HG03108 (cell line): ENCODE measurements around the gene LUZP2.

ENCODE experiments used
- ATAC-seq: cut with Tn5 transposase; IDR thresholded peaks from one replicate; pipeline ENCODE4 v1.9.1; 2021; ENCODE audit warnings: moderate library complexity; ENCODE audit not compliant: unreplicated experiment

The LUZP2 gene

GRCh38 chr11:24560324-24560723, 63.5 kb downstream of the LUZP2 start:
- ATAC-seq = no peak

GRCh38 chr11:24567380-24567779, 70.5 kb downstream of the LUZP2 start:
- no peak for ATAC-seq

GRCh38 chr11:24572376-24572775, 75.5 kb downstream of the LUZP2 start:
- no peak for ATAC-seq

- no peak for ATAC-seq
Observed at GRCh38 chr11:24574461-24574860, 77.6 kb downstream of the LUZP2 start.

GRCh38 chr11:24575392-24575791, 78.5 kb downstream of the LUZP2 start:
- ATAC-seq = no peak

- no peak for ATAC-seq
Observed at GRCh38 chr11:24585192-24585591, 88.3 kb downstream of the LUZP2 start.

- ATAC-seq = no peak
Observed at GRCh38 chr11:24587635-24588034, 90.8 kb downstream of the LUZP2 start.

GRCh38 chr11:24588081-24588480, 91.2 kb downstream of the LUZP2 start:
- ATAC-seq = no peak

- no peak for ATAC-seq
Observed at GRCh38 chr11:24589064-24589463, 92.2 kb downstream of the LUZP2 start.

- ATAC-seq = no peak
Observed at GRCh38 chr11:24591283-24591682, 94.4 kb downstream of the LUZP2 start.

GRCh38 chr11:24592360-24592759, 95.5 kb downstream of the LUZP2 start:
- no peak for ATAC-seq

- ATAC-seq = no peak
Observed at GRCh38 chr11:24593332-24593731, 96.5 kb downstream of the LUZP2 start.

- ATAC-seq = no peak
Observed at GRCh38 chr11:24594401-24594800, 97.5 kb downstream of the LUZP2 start.

GRCh38 chr11:24598641-24599040, 101.8 kb downstream of the LUZP2 start:
- no peak for ATAC-seq

GRCh38 chr11:24609192-24610119, 112.6 kb downstream of the LUZP2 start:
- ATAC-seq = no peak

GRCh38 chr11:24615451-24616160, 118.8 kb downstream of the LUZP2 start:
- ATAC-seq = no peak

- no peak for ATAC-seq
Observed at GRCh38 chr11:24617856-24618255, 121.0 kb downstream of the LUZP2 start.

GRCh38 chr11:24619900-24620299, 123.0 kb downstream of the LUZP2 start:
- no peak for ATAC-seq

- no peak for ATAC-seq
Observed at GRCh38 chr11:24622262-24622661, 125.4 kb downstream of the LUZP2 start.

GRCh38 chr11:24623121-24623520, 126.3 kb downstream of the LUZP2 start:
- ATAC-seq = no peak

- ATAC-seq = no peak
Observed at GRCh38 chr11:24624432-24624831, 127.6 kb downstream of the LUZP2 start.

GRCh38 chr11:24625975-24626374, 129.1 kb downstream of the LUZP2 start:
- ATAC-seq = no peak
